Mesenchymal stem cell (in vitro differentiated cells and primary cell): ENCODE measurements around the gene ZXDC.
A peak's percentile ranks its signal among the peaks of the same experiment; 100 is the strongest.

Experiments used
- DNase-seq: peaks from one replicate; pipeline ENCODE4 v3.0.0-alpha.2; 2013
- H2AFZ ChIP-seq: one replicate; pipeline ENCODE4 v1.6.1; 2013; ENCODE audit warnings: low read depth, mild to moderate bottlenecking, control low read depth, inconsistent platforms, low read length, moderate library complexity
- H2AK5ac ChIP-seq: 2 replicates; pipeline ENCODE4 v1.6.1; 2013; ENCODE audit warnings: low read length, moderate library complexity, mild to moderate bottlenecking, inconsistent platforms; ENCODE audit not compliant: severe bottlenecking
- H2BK120ac ChIP-seq: one replicate; pipeline ENCODE4 v1.6.1; 2013; ENCODE audit warnings: low read depth, mild to moderate bottlenecking, inconsistent platforms, low read length, moderate library complexity
- H2BK12ac ChIP-seq, 2 experiments: one replicate each; pipeline ENCODE4 v1.6.1; 2013; ENCODE audit warnings: inconsistent platforms in 2 of 2, low read length in 2 of 2, mild to moderate bottlenecking in 2 of 2, moderate library complexity in 2 of 2, control low read depth in 1 of 2
- H2BK15ac ChIP-seq: one replicate; pipeline ENCODE4 v1.6.1; 2013; ENCODE audit warnings: mild to moderate bottlenecking, low read depth, inconsistent platforms; ENCODE audit not compliant: poor library complexity, severe bottlenecking
- H2BK5ac ChIP-seq: 2 replicates; pipeline ENCODE4 v1.6.1; 2013; ENCODE audit warnings: low read depth, mild to moderate bottlenecking, low read length, control low read depth, inconsistent platforms; ENCODE audit not compliant: poor library complexity, severe bottlenecking
- H3K14ac ChIP-seq, 2 experiments: one replicate each; pipeline ENCODE4 v1.6.1; 2013; ENCODE audit warnings: inconsistent platforms in 2 of 2, low read length in 2 of 2, control low read depth in 1 of 2, mild to moderate bottlenecking in 1 of 2, moderate library complexity in 1 of 2
- H3K18ac ChIP-seq, 2 experiments: one replicate each; pipeline ENCODE4 v1.6.1; 2013; ENCODE audit warnings: inconsistent platforms in 2 of 2, low read length in 2 of 2, control low read depth in 1 of 2, low read depth in 1 of 2, mild to moderate bottlenecking in 1 of 2
- H3K23ac ChIP-seq, 2 experiments: one replicate each; pipeline ENCODE4 v1.6.1; 2013; ENCODE audit warnings: inconsistent platforms in 2 of 2, low read length in 2 of 2, mild to moderate bottlenecking in 2 of 2, moderate library complexity in 2 of 2, control low read depth in 1 of 2
- H3K27ac ChIP-seq: 2 replicates; pipeline ENCODE4 v1.5.1; 2013; ENCODE audit warnings: mild to moderate bottlenecking, moderate library complexity, low read length, control low read depth, inconsistent platforms; ENCODE audit not compliant: poor library complexity, severe bottlenecking
- H3K27me3 ChIP-seq, 2 experiments: 2 replicates each; pipeline versions ENCODE4 v1.6.1 to v1.7.0; 2013; ENCODE audit warnings: low read length in 2 of 2, mild to moderate bottlenecking in 2 of 2, moderate library complexity in 2 of 2, control low read depth in 1 of 2, inconsistent platforms in 1 of 2; ENCODE audit not compliant: control insufficient read depth in 1 of 2, insufficient read depth in 1 of 2
- H3K36me3 ChIP-seq, 2 experiments: 2 replicates each; pipeline versions ENCODE4 v1.6.1 to v1.7.0; 2013; ENCODE audit warnings: low read length in 2 of 2, control low read depth in 1 of 2, inconsistent platforms in 1 of 2, low read depth in 1 of 2, mild to moderate bottlenecking in 1 of 2; ENCODE audit not compliant: insufficient read depth in 2 of 2, control insufficient read depth in 1 of 2
- H3K4ac ChIP-seq, 2 experiments: one replicate each; pipeline ENCODE4 v1.6.1; 2013; ENCODE audit warnings: inconsistent platforms in 2 of 2, low read length in 2 of 2, mild to moderate bottlenecking in 2 of 2, moderate library complexity in 2 of 2, control low read depth in 1 of 2, low read depth in 1 of 2
- H3K4me1 ChIP-seq: 2 replicates; pipeline ENCODE4 v1.6.1; 2013; ENCODE audit warnings: low read depth, low read length, control low read depth; ENCODE audit not compliant: control insufficient read depth, insufficient read depth
- H3K4me2 ChIP-seq: 2 replicates; pipeline ENCODE4 v1.6.1; 2013; ENCODE audit warnings: low read length, mild to moderate bottlenecking, inconsistent platforms; ENCODE audit not compliant: poor library complexity, severe bottlenecking
- H3K4me3 ChIP-seq, 2 experiments: 2 replicates each; pipeline versions ENCODE4 v1.5.1 to v1.7.0; 2013; ENCODE audit warnings: low read length in 2 of 2, mild to moderate bottlenecking in 2 of 2, control low read depth in 1 of 2, low read depth in 1 of 2; ENCODE audit not compliant: insufficient read depth in 1 of 2
- H3K79me1 ChIP-seq: replicated peaks from 2 replicates; pipeline ENCODE4 v1.6.1; 2013; ENCODE audit warnings: mild to moderate bottlenecking, control low read depth, low read length, inconsistent platforms; ENCODE audit not compliant: poor library complexity, severe bottlenecking
- H3K9ac ChIP-seq: 2 replicates; pipeline ENCODE4 v1.7.0; 2013; ENCODE audit warnings: mild to moderate bottlenecking, low read length, moderate library complexity
- H3K9me3 ChIP-seq: 2 replicates; pipeline ENCODE4 v1.7.0; 2013; ENCODE audit warnings: mild to moderate bottlenecking, low read length; ENCODE audit not compliant: control insufficient read depth
- H4K8ac ChIP-seq: one replicate; pipeline ENCODE4 v1.6.1; 2013; ENCODE audit warnings: inconsistent platforms, mild to moderate bottlenecking, low read length, moderate library complexity
- H4K91ac ChIP-seq: one replicate; pipeline ENCODE4 v1.6.1; 2013; ENCODE audit warnings: mild to moderate bottlenecking, low read length, inconsistent platforms
- WGBS: methylation state at CpG from one replicate; pipeline ENCODE4 v1.1.7; 2013; ENCODE audit warnings: mixed read lengths; 5-methylcytosine and 5-hydroxymethylcytosine counted together

Gene ZXDC

DNA sequence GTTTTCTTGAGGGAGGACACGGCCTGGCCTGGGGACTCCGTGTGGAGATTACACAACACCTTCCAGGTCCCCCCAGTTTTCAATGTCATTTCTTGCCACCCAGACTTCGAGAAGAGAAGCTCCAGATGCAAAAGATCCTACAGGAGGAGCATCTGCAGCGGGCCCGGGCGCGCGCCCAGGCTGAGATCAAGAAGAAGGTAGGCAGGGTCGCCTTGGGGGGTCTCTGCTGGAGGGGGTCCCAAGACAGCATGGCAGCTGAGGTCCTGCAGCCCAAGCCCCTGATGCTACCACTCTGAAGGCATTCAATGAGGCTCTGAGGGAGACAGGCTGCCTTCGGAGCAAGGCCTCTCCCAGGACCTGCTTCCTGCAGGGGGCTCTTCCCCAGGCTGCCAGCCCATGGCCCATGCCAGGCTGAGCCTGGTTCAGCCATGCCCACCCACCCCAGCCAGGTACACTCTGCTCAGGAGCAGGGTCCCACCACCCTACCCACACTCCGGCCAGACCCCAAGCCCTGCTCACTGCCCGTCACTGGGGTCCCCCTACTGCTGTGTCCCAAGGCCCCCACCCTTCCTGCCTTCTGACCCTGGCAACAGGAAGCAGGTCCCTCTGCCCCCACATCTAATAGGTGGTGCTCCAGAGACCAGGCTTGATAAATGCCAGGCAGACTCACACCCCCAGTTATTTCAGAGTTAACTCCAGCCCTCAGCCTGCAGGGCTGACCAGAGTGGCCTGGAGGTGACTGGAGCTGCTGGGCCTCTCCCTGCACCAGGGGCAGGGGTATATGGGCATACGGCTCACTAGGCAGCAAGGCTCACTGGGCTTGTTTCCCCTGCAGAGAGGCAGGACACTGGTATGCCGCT, 40.0 kb downstream of the ZXDC start:
- peaks cover 37 to 50% of the 10 kb centered on the region in 2 experiments for H3K36me3 ChIP-seq
- no peak overlapping the region for H2AK5ac ChIP-seq
- no peak overlapping the region for H2AFZ ChIP-seq
- DNase-seq = no peak
- 89% methylated on average over 14 of the region's 14 CpGs for WGBS
- no peak overlapping the region for H2BK15ac ChIP-seq
- H3K4me1 ChIP-seq = peaks cover 3% of the 10 kb centered on the region
- no peak overlapping the region for H3K27ac ChIP-seq
- no peak overlapping the region for H4K91ac ChIP-seq
- H3K9ac ChIP-seq = no peak overlapping the region
- H3K14ac ChIP-seq = no peak overlapping the region
- H3K9me3 ChIP-seq = no peaks in the 10 kb centered on the region
- no peaks in the 10 kb centered on the region for H3K27me3 ChIP-seq
- H2BK12ac ChIP-seq = no peak overlapping the region
- H2BK5ac ChIP-seq = no peak overlapping the region
- H3K79me1 ChIP-seq = peaks cover 2% of the 10 kb centered on the region
- H2BK120ac ChIP-seq = no peak overlapping the region
- no peak overlapping the region for H3K4me2 ChIP-seq
- H3K18ac ChIP-seq = no peak overlapping the region
- no peak overlapping the region for H3K23ac ChIP-seq
- H4K8ac ChIP-seq = no peak overlapping the region
- no peak overlapping the region for H3K4ac ChIP-seq
- H3K4me3 ChIP-seq = no peak overlapping the region

GRCh38 chr3:126434931-126435411, 40.7 kb downstream of the ZXDC start:
- WGBS = 89% methylated on average over 7 of the region's 8 CpGs
- no peak overlapping the region for H3K18ac ChIP-seq

DNA sequence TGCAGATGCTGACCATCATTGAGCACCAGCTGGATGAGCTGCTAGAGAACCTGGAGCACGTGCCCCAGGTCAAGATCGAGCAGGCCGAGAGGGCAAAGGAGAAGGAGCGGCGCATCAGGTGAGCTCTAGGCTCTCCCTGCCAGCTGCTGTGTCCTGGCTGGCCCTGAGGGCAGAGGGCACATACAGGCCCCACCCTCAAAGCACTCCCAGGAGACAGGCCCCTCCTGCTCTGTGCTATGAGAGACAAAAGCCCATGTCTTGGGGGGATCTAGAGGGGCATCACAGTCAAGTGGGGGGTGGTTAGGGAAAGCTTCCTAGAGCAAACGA, 41.5 kb downstream of the ZXDC start:
- H3K4ac ChIP-seq = no peak overlapping the region
- no peak overlapping the region for H2BK15ac ChIP-seq
- H3K4me1 ChIP-seq = peaks cover 2% of the 10 kb centered on the region
- no peak overlapping the region for H2AFZ ChIP-seq
- H3K79me1 ChIP-seq = no peaks in the 10 kb centered on the region
- H2BK120ac ChIP-seq = no peak overlapping the region
- no peak overlapping the region for H3K14ac ChIP-seq
- H3K27ac ChIP-seq = no peak overlapping the region
- no peak for DNase-seq
- no peak overlapping the region for H2BK5ac ChIP-seq
- no peak overlapping the region for H2AK5ac ChIP-seq
- H3K23ac ChIP-seq = no peak overlapping the region
- peaks cover 36 to 38% of the 10 kb centered on the region in 2 experiments for H3K36me3 ChIP-seq
- no peak overlapping the region for H3K4me2 ChIP-seq
- H3K18ac ChIP-seq = no peak overlapping the region
- H2BK12ac ChIP-seq = no peak overlapping the region
- no peaks in the 10 kb centered on the region for H3K27me3 ChIP-seq
- H4K8ac ChIP-seq = peak overlapping the region; percentile 21
- no peaks in the 10 kb centered on the region for H3K9me3 ChIP-seq
- WGBS = 98% methylated on average over 6 of the region's 6 CpGs
- no peak overlapping the region for H3K9ac ChIP-seq
- H4K91ac ChIP-seq = no peak overlapping the region
- H3K4me3 ChIP-seq = no peak overlapping the region

More at GRCh38 chr3:126434931-126435411, 40.7 kb downstream of the ZXDC start:
- H3K4me2 ChIP-seq = no peak overlapping the region
- H3K14ac ChIP-seq = no peak overlapping the region
- H2BK5ac ChIP-seq = no peak overlapping the region
- H3K9me3 ChIP-seq = no peaks in the 10 kb centered on the region
- H3K9ac ChIP-seq = no peak overlapping the region
- no peak overlapping the region for H3K4ac ChIP-seq
- H3K36me3 ChIP-seq = peaks cover 37 to 45% of the 10 kb centered on the region in 2 experiments
- H3K4me1 ChIP-seq = peaks cover 3% of the 10 kb centered on the region
- no peak overlapping the region for H2AFZ ChIP-seq
- H3K23ac ChIP-seq = no peak overlapping the region
- H3K27me3 ChIP-seq = no peaks in the 10 kb centered on the region
- no peak overlapping the region for H2BK12ac ChIP-seq
- DNase-seq = no peak
- no peak overlapping the region for H4K91ac ChIP-seq
- H3K4me3 ChIP-seq = no peak overlapping the region
- no peak overlapping the region for H2BK120ac ChIP-seq
- H3K79me1 ChIP-seq = no peaks in the 10 kb centered on the region
- no peak overlapping the region for H2AK5ac ChIP-seq
- no peak overlapping the region for H4K8ac ChIP-seq
- H2BK15ac ChIP-seq = no peak overlapping the region
- no peak overlapping the region for H3K27ac ChIP-seq

- no peak for DNase-seq
- H3K27ac ChIP-seq = no peak overlapping the region
- H3K36me3 ChIP-seq = peaks cover 30 to 36% of the 10 kb centered on the region in 2 experiments
- H3K9ac ChIP-seq = no peak overlapping the region
- no peak overlapping the region for H4K91ac ChIP-seq
- no peak overlapping the region for H3K4me2 ChIP-seq
- H2AFZ ChIP-seq = no peak overlapping the region
- H2BK5ac ChIP-seq = no peak overlapping the region
- H3K23ac ChIP-seq = no peak overlapping the region
- H3K27me3 ChIP-seq = no peaks in the 10 kb centered on the region
- WGBS = 93% methylated on average over 13 of the region's 13 CpGs
- no peak overlapping the region for H3K4me3 ChIP-seq
- H2BK120ac ChIP-seq = no peak overlapping the region
- H3K14ac ChIP-seq = no peak overlapping the region
- no peaks in the 10 kb centered on the region for H3K79me1 ChIP-seq
- no peak overlapping the region for H3K18ac ChIP-seq
- H2BK15ac ChIP-seq = no peak overlapping the region
- peak overlapping the region; percentile 21 for H4K8ac ChIP-seq
- H2AK5ac ChIP-seq = no peak overlapping the region
- peaks cover 2% of the 10 kb centered on the region for H3K4me1 ChIP-seq
- H3K9me3 ChIP-seq = no peaks in the 10 kb centered on the region
- H3K4ac ChIP-seq = no peak overlapping the region
- no peak overlapping the region for H2BK12ac ChIP-seq
Observed at GRCh38 chr3:126433496-126434263, 42.0 kb downstream of the ZXDC start.
